IMR-90 (cell line): ENCODE data around the gene CES3.

Experiments used
- MAZ ChIP-seq: IDR thresholded peaks from 2 replicates; pipeline ENCODE4 v1.6.1; 2012; ENCODE audit warnings: low read depth, mild to moderate bottlenecking, low read length, improper control_type of control experiment, moderate library complexity, borderline replicate concordance
- MXI1 ChIP-seq: IDR thresholded peaks from 2 replicates; pipeline ENCODE4 v1.6.1; 2012; ENCODE audit warnings: low read depth, mild to moderate bottlenecking, low read length, moderate library complexity, borderline replicate concordance
- POLR2A ChIP-seq: IDR thresholded peaks from 2 replicates; pipeline ENCODE4 v1.6.1; 2012; ENCODE audit warnings: mild to moderate bottlenecking, low read depth, low read length
- SMC3 ChIP-seq: fragments of 150-350 bp; IDR thresholded peaks from 2 replicates; pipeline ENCODE4 v1.6.1; 2016; ENCODE audit warnings: low read depth, mild to moderate bottlenecking, antibody characterized with exemption, low read length, moderate library complexity
- TF ChIP-seq, protein P1 (sequence below): conservative IDR thresholded peaks from 2 replicates; pipeline ENCODE4 v1.5.1; 2012; ENCODE audit warnings: mild to moderate bottlenecking, low read depth, low read length, improper control_type of control experiment
- TF ChIP-seq, protein P2 (sequence below): fragments of 150-350 bp; IDR thresholded peaks from 2 replicates; pipeline ENCODE4 v1.6.1; 2016; ENCODE audit warnings: low read depth, mild to moderate bottlenecking, low read length, moderate library complexity, borderline replicate concordance

DNA sequence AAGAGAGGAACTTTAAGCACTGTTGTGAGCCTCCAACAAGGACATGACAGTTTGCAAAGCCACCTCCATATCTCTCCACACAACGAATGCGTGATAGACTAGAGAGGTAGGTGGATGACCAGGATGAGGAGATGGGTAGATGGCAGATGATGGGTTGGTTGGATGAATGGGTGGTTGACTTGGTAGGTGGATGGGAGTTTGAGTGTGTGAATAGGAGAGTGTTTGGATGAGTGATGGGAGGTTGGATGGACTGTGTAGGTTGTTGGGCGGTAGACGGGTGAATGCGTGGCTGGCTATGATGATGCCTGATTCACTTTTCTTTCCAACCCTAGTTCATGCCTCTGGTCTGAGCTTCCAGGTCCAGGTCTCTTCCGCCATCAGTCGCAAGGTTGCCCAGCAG lies 46.5 kb upstream of the CES3 start:
- TF ChIP-seq, protein P1, sequence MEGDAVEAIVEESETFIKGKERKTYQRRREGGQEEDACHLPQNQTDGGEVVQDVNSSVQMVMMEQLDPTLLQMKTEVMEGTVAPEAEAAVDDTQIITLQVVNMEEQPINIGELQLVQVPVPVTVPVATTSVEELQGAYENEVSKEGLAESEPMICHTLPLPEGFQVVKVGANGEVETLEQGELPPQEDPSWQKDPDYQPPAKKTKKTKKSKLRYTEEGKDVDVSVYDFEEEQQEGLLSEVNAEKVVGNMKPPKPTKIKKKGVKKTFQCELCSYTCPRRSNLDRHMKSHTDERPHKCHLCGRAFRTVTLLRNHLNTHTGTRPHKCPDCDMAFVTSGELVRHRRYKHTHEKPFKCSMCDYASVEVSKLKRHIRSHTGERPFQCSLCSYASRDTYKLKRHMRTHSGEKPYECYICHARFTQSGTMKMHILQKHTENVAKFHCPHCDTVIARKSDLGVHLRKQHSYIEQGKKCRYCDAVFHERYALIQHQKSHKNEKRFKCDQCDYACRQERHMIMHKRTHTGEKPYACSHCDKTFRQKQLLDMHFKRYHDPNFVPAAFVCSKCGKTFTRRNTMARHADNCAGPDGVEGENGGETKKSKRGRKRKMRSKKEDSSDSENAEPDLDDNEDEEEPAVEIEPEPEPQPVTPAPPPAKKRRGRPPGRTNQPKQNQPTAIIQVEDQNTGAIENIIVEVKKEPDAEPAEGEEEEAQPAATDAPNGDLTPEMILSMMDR = no peak
- no peak for TF ChIP-seq POLR2A
- TF ChIP-seq SMC3 = no peak
- no peak for TF ChIP-seq MXI1
- no peak for TF ChIP-seq MAZ
- TF ChIP-seq, protein P2, sequence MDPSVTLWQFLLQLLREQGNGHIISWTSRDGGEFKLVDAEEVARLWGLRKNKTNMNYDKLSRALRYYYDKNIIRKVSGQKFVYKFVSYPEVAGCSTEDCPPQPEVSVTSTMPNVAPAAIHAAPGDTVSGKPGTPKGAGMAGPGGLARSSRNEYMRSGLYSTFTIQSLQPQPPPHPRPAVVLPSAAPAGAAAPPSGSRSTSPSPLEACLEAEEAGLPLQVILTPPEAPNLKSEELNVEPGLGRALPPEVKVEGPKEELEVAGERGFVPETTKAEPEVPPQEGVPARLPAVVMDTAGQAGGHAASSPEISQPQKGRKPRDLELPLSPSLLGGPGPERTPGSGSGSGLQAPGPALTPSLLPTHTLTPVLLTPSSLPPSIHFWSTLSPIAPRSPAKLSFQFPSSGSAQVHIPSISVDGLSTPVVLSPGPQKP = no peak
